ENCODE measurements around the gene ZNF436.

The ZNF436 gene

DNA sequence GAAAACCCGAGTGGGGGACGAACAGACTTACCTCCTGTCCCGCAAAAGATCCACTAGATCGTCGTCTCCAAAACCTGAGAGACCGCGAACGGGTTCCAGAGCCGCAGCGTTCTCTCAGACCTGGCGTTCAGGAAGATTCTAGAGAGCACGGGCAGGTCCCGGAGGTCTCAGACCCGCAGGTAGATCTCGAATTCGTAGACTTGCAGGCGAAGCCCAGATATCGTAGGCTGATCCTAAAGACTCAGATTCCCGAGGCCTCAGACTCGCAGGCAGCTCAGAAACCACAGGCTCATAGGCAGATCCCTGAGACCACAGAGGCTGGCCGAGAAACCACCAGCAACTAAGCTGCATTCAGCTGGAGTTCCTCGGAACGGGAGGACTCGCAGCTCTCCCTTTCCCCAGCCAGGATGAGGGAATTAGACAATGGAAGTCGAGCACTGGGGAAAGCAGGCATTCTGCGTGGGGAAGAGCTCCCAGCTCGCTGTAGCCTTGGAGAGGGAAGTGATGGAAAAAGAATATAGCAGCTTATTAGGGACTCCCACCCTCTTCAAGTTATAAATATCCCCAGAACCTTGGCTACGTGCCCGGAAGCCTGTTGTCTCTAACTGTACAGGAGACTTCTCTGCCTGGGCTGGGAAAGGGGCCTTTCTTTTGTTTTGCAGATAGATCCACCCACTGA lies at the start of gene ZNF436:
Gene ZNF436 (minus strand): TSS at position 502 of the 679 bp plus-strand sequence. CDS start 1,831 bp downstream, outside the sequence.
- peak within 1 kb of the TSS; percentile 76 to 99 (median 97) for H3K27ac ChIP-seq

DNA sequence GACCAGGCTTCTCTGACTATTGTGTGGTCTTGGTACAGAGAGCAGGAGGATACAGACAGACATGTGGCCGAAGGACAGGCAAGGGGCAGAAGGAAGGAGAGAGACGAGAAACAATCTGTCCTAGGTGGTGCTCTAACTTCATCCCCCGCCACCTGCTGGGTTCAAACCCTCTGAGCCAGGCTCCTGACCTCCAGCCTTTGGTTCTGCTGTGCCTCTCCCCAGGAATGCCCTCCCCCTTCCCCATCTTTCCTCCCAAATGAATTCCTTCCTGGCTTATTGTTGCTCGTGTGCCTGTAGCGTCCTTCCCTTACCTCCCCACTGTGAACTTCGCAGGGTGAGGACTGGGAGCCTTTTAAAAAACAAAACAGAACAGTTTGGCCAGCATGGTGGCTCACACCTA lies 49.5 kb upstream of the ZNF436 start:
- peak overlapping the region in 1 of 21 experiments; percentile 2 for H3K27ac ChIP-seq
- H3K4me3 ChIP-seq: no peak overlapping the region

More for the DNA sequence above, at the start of gene ZNF436:
- peak within 1 kb of the TSS; percentile 71 to 92 (median 79) for H3K4me3 ChIP-seq

DNA sequence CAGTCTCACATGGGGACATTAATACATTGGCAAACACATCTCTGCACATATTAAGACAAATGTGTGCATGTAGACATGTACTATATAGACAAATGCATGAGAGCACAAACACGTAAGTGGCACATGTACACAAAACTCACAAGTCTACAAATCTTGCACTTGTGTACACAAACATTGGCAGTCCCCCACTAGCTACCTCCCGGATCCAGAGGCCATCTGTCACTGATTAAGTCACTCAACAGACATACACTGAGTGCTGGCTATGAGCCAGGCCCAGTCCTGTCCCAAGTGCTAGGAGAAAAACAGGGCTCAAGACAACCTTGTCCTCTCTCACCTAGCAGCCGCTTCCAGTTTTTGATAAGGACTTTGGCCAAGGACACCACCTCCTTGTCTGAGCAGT lies 47.9 kb upstream of the ZNF436 start:
- Histone ChIP-seq H3K4me3 (no peak overlapping the region), H3K27ac (peak overlapping the region in 1 of 21 experiments; percentile 10)

DNA sequence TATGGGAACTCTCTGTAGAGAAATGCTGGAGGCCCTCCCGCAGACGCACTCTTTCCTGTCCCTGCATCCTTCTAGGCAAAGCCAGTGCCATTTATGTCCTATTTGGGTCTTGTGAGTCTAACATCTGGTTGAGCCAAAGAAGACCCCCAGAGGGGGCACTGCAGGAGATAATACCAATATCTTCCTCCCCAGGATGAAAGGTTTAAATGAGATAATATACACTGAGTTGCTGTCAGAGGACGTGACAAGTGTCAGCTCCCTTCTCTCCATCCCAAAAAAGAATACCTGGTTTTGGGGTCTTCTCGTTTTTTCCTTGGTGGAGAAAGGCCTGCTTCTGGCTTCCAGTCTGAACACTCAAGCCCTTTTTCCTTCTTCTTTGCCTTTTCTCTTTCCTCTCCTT lies 47.3 kb upstream of the ZNF436 start:
- Histone ChIP-seq H3K4me3 (no peak overlapping the region), H3K27ac (no peak overlapping the region)

DNA sequence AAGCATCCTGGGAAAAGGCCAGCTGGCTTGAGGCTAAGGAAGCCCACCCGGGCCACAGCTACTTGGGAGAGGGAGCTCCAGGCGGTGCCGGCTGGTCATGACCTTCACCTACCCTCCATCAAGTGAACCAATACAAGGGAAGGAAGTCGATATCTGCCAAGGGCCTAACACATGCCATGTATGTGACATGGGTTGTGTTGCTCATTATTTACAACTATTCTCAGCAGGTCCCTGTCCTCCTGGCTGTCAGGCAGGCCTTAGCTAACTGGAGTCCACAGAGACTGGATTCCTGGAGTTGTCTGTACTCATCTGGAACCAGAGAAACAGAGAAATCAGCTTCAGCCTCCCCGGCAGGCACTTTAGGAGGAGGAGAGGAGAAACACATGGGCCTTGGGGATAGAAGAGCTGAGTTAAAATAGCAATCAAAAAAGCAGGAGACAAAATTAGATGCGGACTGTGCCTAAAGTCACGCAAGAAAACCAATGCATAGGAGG lies 39.2 kb upstream of the ZNF436 start:
- Histone ChIP-seq H3K27ac (no peak overlapping the region), H3K4me3 (no peak overlapping the region)

DNA sequence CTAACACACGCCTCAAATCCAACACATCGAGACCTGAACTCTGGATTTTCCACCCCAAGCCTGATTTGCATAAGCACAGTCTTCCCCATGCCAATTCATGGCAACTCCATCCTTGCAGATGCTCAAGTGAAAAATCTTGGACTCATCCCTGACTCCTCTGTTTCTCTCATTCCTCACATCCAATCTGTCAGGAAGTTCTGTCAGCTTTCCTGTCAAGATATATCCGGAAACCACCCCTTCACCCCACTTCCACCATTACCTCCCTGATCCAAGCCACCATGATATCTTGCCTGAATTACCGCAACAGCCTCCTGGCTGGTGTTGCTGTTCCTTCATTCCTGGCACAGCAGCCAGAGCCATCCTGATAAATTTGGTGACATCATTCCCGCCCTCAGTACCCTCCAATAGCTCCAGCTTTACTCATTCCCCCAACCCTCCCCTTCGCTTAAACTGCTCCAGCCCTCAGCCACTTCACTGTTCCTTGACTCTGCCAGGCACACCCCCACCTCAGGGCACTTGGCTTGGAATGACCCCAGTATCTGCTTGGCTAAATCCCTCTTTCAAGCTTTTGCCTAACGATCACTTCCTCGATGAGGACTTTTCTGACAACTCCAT lies 37.5 kb upstream of the ZNF436 start:
- Histone ChIP-seq H3K27ac (peak overlapping the region in 1 of 21 experiments; percentile 44), H3K4me3 (no peak overlapping the region)

DNA sequence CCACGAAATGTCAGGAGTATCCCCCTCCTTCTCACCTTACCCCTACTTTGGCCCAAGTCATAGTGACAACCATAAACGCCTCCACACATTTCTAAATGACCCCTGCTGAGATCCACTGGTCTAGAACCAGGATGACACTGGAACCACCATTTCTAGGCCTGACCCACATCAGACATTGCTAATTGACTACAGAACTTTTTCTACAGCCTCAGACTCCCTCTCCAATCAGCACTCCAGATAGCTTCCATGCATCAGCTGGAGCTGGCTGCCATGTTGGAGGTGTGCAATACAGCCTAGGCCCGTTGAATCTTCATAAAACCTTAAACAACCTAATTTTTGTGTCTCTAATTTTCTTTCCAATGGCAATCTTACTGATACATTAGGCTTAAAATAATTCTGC lies 36.3 kb upstream of the ZNF436 start:
- Histone ChIP-seq H3K4me3 (no peak overlapping the region), H3K27ac (no peak overlapping the region)

DNA sequence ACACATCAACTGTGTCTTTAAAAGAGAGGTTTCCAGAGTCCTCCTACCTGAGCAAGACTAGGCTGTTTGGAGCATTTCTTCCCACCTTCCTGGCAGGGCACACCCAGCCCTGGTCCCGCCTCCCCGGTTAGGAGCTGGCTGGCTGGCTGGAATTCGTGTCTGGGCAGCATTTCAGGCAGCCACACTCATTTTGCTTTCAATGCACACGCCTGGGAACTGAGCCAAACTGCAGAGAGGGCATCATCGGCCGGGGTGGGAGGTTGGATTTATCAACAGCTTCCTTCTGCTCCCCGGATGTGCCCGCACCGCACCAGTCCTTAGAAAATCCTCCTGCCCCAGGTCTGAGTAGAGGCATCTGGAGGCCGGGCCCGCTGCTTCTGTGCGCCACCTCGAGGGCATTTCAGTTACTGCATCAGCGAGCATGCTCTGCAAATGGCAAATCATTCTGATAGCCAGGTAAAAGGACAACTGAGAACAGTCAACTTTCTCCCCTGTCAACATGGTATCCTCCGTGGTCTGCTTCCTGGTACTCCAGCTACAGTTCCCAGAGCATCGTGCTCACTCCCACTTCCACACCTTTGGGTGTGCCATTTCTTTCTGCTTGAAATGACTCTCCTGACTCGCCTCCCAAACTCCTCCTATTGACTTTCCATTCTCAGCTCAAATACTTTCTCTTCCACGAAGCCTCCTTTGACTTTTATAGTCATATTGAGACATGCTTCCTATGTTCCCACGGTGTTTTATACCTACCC lies 34.3 kb upstream of the ZNF436 start:
- H3K4me3 ChIP-seq: no peak overlapping the region

DNA sequence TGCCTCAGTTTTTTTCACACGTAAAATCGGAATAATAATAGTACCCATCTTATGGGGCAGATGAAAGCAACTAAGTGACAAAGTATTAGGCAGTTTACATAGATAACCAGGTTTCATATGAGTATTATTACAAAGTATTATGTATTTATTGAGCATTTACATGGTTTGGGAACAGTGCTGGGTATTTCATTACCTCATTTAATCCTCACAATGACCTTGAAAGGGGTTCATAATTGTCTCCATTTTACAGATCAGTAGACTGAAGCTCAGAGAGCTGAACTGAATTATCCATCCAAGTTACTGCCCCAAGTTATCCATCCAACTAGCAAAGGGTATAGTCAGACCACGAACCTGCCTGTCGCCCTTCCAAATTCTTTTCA lies 33.7 kb upstream of the ZNF436 start:
- H3K27ac ChIP-seq: peak overlapping the region in 19 of 21 experiments; percentile 5 to 76 (median 43)
- no peak overlapping the region for H3K4me3 ChIP-seq

More for the DNA sequence above, 34.3 kb upstream of the ZNF436 start:
- H3K27ac ChIP-seq: peak overlapping the region in 19 of 21 experiments; percentile 5 to 76 (median 43)

DNA sequence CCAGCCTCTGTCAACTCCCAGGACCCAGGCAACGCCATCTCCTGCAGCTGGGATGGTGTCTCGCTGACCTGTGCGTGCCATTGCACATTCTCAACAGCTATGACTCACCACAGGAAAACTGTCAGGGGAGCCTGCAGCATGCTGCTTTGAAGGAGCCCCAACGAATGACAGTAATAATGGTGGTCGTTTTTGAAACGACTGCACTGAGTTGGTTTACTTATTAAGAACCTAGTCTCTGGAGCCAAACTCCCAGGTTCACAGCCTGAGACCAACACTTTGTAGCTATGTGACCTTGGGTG lies 33.4 kb upstream of the ZNF436 start:
- peak overlapping the region in 18 of 21 experiments; percentile 5 to 76 (median 48) for H3K27ac ChIP-seq

DNA sequence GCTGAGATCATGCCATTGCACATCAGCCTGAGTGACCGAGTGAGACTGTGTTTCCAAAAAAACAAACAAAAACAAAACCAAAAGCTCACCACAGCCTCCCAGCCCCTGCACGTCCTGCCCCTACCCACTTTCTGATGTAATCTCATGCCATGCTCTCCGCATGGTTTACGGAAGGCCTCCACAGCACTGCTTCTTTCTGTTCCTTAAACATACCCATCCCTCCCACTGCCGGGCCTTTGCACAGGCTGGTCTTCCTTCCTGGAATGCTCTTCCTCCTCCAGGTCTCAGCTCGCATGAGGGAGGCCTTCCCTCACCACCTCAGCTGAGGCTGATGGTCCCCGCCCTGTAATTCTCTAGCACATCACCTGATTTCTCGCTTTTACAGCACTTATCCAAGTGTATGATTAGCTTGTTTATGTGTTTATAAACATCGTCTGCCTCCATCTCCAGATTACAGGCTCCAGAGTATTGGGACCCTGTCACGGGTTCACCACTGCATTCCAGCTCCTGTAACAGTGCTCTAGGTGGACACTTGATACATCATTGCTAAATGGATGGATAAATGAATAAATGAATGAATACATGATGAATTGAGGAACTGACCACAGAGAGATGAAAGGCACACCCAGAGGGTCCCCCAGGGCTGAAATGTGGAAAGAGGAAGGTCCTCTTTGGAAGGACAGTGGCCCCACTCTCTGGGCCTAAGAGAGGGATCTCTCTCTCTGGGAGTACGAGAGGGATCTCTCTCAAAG lies 32.8 kb upstream of the ZNF436 start:
- no peak overlapping the region for H3K4me3 ChIP-seq
- peak overlapping the region in 16 of 21 experiments; percentile 18 to 76 (median 58) for H3K27ac ChIP-seq

More for the DNA sequence above, 33.4 kb upstream of the ZNF436 start:
- H3K4me3 ChIP-seq: no peak overlapping the region

DNA sequence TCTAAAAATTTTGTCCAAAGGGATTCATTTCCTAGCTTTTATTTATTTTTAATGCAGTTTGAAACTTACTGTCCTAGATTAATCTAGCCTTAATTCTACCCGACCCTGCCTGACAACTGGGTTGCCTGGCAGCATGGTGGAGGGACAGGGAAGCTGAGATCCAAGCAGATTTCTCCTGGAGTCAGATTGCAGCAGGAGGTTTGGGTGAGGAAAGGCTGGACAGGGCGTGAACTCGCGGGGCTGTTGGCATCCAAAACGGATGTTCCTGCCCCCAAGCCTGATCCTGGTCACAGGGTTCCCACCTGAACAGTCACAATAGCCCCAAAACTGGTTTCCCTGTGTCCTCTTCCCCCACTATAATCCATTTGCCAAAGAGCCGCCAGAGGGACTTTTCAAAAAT lies 31.7 kb upstream of the ZNF436 start:
- Histone ChIP-seq H3K4me3 (no peak overlapping the region), H3K27ac (peak overlapping the region in 13 of 21 experiments; percentile 18 to 76 (median 61))

DNA sequence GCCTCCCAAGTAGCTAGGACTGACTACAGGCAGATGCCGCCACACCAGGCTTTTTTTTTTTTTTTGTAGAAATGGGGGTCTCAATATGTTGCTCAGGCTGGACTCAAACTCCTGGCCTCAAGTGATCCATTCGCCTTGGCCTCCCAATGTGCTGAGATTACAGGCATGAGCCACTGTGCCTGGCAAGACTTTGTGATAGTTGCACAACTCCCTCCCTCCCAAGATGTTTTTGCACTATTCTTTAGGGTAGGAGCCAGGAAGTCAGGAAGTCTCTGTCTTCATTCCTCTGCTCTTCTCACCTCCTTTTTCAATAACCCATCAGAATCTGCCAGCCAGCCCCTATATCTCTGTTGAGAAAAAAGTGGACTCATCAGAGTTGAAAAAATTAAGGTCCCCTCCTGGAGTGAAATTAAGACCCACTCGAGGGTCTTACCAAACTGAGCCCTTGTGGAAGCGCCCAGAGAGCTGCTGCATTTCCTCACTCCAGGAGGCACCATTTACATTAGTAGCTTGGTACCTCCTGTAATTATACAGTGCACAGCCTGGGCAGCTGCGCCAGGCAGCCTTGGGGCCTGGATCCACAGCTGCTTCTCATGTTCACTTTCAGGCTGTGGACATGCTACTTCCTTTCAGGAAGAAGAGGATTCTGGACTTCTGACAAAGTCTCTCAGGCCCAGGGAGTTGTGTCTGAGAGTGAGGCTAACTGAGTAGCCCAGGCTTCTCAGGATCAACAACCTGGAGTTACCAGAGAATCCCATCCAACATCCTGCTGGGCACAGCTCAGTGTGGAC lies 30.9 kb upstream of the ZNF436 start:
- peak overlapping the region in 13 of 21 experiments; percentile 18 to 76 (median 61) for H3K27ac ChIP-seq
- no peak overlapping the region for H3K4me3 ChIP-seq

DNA sequence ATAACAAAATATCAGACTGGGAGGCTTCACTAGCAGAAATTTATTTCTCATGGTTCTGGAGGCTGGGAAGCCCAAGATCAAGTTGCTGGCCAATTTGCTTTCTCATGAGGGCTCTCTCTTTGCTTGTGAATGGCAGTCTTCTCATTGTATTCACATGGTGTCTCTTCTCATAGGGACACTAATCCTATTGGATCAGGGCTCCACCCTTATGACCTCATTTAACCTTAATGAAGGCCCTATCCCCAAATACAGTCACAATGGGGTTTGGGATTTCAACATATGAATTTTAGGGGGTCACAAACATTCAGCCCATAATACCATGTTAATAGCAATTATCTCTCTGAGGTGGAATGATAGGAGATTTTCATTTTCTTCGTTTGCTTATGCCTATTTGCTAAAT lies 29.6 kb upstream of the ZNF436 start:
- H3K27ac ChIP-seq: no peak overlapping the region
- no peak overlapping the region for H3K4me3 ChIP-seq

DNA sequence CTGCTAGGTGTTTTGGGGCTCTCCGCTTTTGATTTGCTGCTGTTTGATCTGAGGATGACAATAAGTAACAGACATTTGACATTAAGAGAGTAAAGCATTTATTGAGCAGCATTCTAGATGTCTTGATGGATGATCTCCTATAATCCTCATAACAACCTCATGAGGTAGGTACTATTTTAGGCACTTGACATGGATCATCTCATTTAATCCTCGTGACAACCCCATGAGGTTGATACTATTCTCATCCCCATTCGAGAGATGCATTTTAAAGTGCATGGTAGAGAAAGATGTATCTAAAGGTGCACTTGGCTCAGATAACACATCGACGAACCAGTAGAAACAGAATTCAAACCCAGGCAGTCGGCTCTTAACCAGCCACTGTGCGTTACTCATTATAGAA lies 28.3 kb upstream of the ZNF436 start:
- Histone ChIP-seq H3K27ac (no peak overlapping the region), H3K4me3 (no peak overlapping the region)

DNA sequence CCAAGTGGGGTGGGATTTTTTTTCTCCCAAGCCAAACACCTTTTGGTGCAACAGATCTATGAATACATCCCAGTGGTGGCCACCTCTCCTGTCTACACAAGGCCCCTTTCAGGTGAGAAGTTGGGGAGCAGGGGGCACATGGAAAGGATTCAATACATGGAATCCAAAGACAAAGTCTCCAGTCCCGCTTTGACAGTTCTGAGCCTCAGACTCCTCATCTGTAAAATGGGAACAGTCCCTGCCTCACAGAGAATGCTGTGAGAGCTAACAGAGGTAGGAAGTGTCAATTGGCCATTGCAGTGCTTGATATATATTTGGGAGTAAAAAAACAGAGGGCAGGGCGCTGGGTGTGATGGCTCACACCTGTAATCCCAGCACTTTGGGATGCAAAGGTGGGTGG lies 26.7 kb upstream of the ZNF436 start:
- Histone ChIP-seq H3K27ac (peak overlapping the region in 5 of 21 experiments; percentile 75 to 84 (median 76)), H3K4me3 (no peak overlapping the region)

DNA sequence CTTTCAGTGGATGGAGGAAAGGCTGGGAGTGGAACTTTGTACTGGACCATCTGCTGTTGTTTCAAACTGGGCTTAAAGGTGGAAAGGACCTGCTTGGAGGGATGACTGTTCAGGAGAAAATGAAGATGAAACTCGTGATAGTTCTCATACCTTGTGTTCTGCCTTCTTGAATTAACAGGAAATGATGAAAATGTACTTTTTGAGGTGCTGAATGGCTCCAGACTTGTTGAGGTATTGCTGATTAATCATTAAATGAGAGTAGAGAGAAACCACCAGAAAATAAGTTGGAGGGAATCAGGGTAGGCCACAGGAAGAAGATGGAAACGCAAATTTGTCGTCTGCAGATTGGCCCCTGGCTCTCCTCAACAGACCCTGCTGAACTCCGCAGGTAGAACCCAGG lies 26.2 kb upstream of the ZNF436 start:
- Histone ChIP-seq H3K27ac (peak overlapping the region in 15 of 21 experiments; percentile 39 to 84 (median 75)), H3K4me3 (no peak overlapping the region)

DNA sequence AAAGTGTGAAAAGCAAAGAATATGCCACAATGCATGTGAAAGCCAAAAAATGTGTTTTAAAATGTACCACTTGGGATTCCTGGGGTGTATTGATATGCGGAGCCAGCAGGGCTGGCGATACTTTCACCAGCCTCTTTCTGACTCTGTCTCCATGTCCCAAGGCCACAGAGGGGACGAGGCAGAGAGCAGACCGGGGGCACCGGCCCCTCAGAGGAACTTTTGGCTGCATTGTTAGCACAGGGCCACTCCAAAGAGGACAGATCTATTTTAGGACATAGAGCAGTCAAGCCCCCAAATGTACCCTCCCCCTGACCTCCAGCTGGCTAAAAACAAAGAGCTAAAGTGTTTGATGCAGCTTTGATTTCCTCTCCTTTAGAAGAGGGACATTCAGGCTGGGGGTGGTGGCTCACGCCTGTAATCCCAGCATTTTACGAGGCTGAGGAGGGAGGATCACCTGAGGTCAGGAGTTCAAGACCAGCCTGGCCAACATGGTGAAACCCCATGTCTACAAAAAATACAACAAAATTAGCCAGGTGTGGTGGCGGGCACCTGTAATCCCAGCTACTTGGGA lies 25.6 kb upstream of the ZNF436 start:
- H3K27ac ChIP-seq: peak overlapping the region in 18 of 21 experiments; percentile 31 to 84 (median 75)
- no peak overlapping the region for H3K4me3 ChIP-seq

DNA sequence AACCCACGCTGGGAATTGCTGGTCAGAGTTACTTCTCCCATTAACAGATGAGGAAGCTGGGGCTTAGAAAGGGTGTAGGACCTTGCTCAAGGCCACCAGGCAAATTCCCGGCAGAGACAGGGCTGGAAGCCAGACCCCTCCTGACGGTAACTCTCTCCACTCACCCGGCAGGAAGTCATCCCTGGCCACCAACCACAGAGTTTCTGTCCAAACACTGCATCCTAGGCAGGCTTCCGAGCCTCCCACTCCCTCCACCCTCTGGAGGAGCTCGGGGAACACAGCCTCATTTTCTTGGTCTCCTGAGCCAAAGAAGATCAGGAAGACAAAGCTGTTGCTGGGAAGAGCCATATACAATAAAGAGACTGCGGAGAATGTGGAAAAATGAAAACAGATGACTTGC lies 25.0 kb upstream of the ZNF436 start:
- Histone ChIP-seq H3K27ac (peak overlapping the region in 19 of 21 experiments; percentile 31 to 84 (median 75)), H3K4me3 (no peak overlapping the region)
